ENCODE measurements around the gene KCNT2. TPM values are rescaled to one million over a fixed set of nuclear protein-coding genes. Genes with fewer than 3 reads are reported as not detected.

KCNT2 gene
- total and polyA plus RNA-seq, 2 experiments from 2014 or later, result 1.2 to 8.8 TPM

- no peaks in the 10 kb centered on the region for H4K20me1 ChIP-seq (ENCODE audit: insufficient read depth, poor library complexity, severe bottlenecking)
- no peaks in the 10 kb centered on the region for H3K27me3 ChIP-seq
- H2AFZ ChIP-seq, result no peak overlapping the region
- no peak for TF ChIP-seq CTCF (IDR thresholded peaks at IDR 0.05; ENCODE audit: poor library complexity)
- no peaks in the 10 kb centered on the region for H3K9me3 ChIP-seq (ENCODE audit: low read depth)
- H3K4me1 ChIP-seq (ENCODE audit: insufficient read depth), result no peaks in the 10 kb centered on the region
- H3K36me3 ChIP-seq (replicated peaks; ENCODE audit: insufficient read depth, low read depth), result no peaks in the 10 kb centered on the region
- H3K27ac ChIP-seq, result no peak overlapping the region
- no peak for DNase-seq (ENCODE audit: low spot score)
- no peaks in the 10 kb centered on the region for H3K79me2 ChIP-seq
- no peak overlapping the region for H3K4me2 ChIP-seq
- H3K4me3 ChIP-seq, result no peak overlapping the region
- H3K9me2 ChIP-seq (replicated peaks; ENCODE audit: insufficient read depth), result no peaks in the 10 kb centered on the region
These were observed 44.5 kb downstream of the KCNT2 start for GRCh38 chr1:196563768-196564167.

- WGBS (ENCODE audit: low lambda C conversion rate, missing lambda C conversion rate), result 68% methylated on average over 3 of the region's 3 CpGs
- Histone ChIP-seq H3K4me1 (ENCODE audit: insufficient read depth) (no peaks in the 10 kb centered on the region), H3K27ac (no peak overlapping the region)
These were observed 48.9 kb downstream of the KCNT2 start for GRCh38 chr1:196559314-196559713.

GRCh38 chr1:196558411-196558810, 49.8 kb downstream of the KCNT2 start:
- Histone ChIP-seq H3K4me1 (ENCODE audit: insufficient read depth) (no peaks in the 10 kb centered on the region), H3K4me2 (peak overlapping the region; percentile 50), H3K27ac (no peak overlapping the region), H3K9me2 (replicated peaks; ENCODE audit: insufficient read depth) (no peaks in the 10 kb centered on the region), H3K9me3 (ENCODE audit: low read depth) (no peaks in the 10 kb centered on the region), H3K27me3 (no peaks in the 10 kb centered on the region), H4K20me1 (ENCODE audit: insufficient read depth, poor library complexity, severe bottlenecking) (no peaks in the 10 kb centered on the region), H3K4me3 (peak overlapping the region; percentile 2), H3K79me2 (no peaks in the 10 kb centered on the region), H2AFZ (no peak overlapping the region), H3K36me3 (replicated peaks; ENCODE audit: insufficient read depth, low read depth) (no peaks in the 10 kb centered on the region)
- peak; percentile 18 for DNase-seq (ENCODE audit: low spot score)
- WGBS (ENCODE audit: low lambda C conversion rate, missing lambda C conversion rate), result 44% methylated on average over 2 of the region's 2 CpGs
- TF ChIP-seq EZH2phosphoT487 (IDR thresholded peaks at IDR 0.05; ENCODE audit: low read depth, severe bottlenecking, unreplicated experiment) (no peak), CTCF (IDR thresholded peaks at IDR 0.05; ENCODE audit: poor library complexity) (no peak), EZH2 (IDR thresholded peaks at IDR 0.05; ENCODE audit: borderline replicate concordance) (no peak)

More at GRCh38 chr1:196559314-196559713, 48.9 kb downstream of the KCNT2 start:
- Histone ChIP-seq H3K4me3 (no peak overlapping the region), H3K27me3 (no peaks in the 10 kb centered on the region), H3K9me3 (ENCODE audit: low read depth) (no peaks in the 10 kb centered on the region), H4K20me1 (ENCODE audit: insufficient read depth, poor library complexity, severe bottlenecking) (no peaks in the 10 kb centered on the region), H3K36me3 (replicated peaks; ENCODE audit: insufficient read depth, low read depth) (no peaks in the 10 kb centered on the region), H3K9me2 (replicated peaks; ENCODE audit: insufficient read depth) (no peaks in the 10 kb centered on the region), H3K4me2 (no peak overlapping the region), H3K79me2 (no peaks in the 10 kb centered on the region), H2AFZ (no peak overlapping the region)
- no peak for DNase-seq (ENCODE audit: low spot score)
- TF ChIP-seq EZH2phosphoT487 (IDR thresholded peaks at IDR 0.05; ENCODE audit: low read depth, severe bottlenecking, unreplicated experiment), result no peak
- no peak for TF ChIP-seq CTCF (IDR thresholded peaks at IDR 0.05; ENCODE audit: poor library complexity)
- no peak for TF ChIP-seq EZH2 (IDR thresholded peaks at IDR 0.05; ENCODE audit: borderline replicate concordance)

- peak overlapping the region; percentile 50 for H3K4me2 ChIP-seq
- no peaks in the 10 kb centered on the region for H3K9me3 ChIP-seq (ENCODE audit: low read depth)
- H3K4me3 ChIP-seq, result no peak overlapping the region
- TF ChIP-seq EZH2phosphoT487 (IDR thresholded peaks at IDR 0.05; ENCODE audit: low read depth, severe bottlenecking, unreplicated experiment) (no peak), EZH2 (IDR thresholded peaks at IDR 0.05; ENCODE audit: borderline replicate concordance) (no peak), CTCF (IDR thresholded peaks at IDR 0.05; ENCODE audit: poor library complexity) (no peak)
- 98% methylated on average over 2 of the region's 2 CpGs for WGBS (ENCODE audit: low lambda C conversion rate, missing lambda C conversion rate)
- H3K9me2 ChIP-seq (replicated peaks; ENCODE audit: insufficient read depth), result no peaks in the 10 kb centered on the region
- no peak overlapping the region for H2AFZ ChIP-seq
- H3K36me3 ChIP-seq (replicated peaks; ENCODE audit: insufficient read depth, low read depth), result no peaks in the 10 kb centered on the region
- H3K79me2 ChIP-seq, result no peaks in the 10 kb centered on the region
- H3K27ac ChIP-seq, result no peak overlapping the region
- no peaks in the 10 kb centered on the region for H3K27me3 ChIP-seq
- no peaks in the 10 kb centered on the region for H3K4me1 ChIP-seq (ENCODE audit: insufficient read depth)
- H4K20me1 ChIP-seq (ENCODE audit: insufficient read depth, poor library complexity, severe bottlenecking), result no peaks in the 10 kb centered on the region
- DNase-seq (ENCODE audit: low spot score), result no peak
These were observed 50.4 kb downstream of the KCNT2 start for GRCh38 chr1:196557797-196558196.
